Fibroblast of the aortic adventitia (primary cell): ENCODE data around the gene EPX. TPM values are rescaled to one million over a fixed set of nuclear protein-coding genes. Genes with fewer than 3 reads are reported as not detected.

Experiments used
- DNase-seq: peaks from one replicate; pipeline ENCODE4 v3.0.0-alpha.2; 2010; ENCODE audit warnings: low read depth
- H3K4me3 ChIP-seq: 2 replicates; pipeline ENCODE4 v1.5.1; 2011; ENCODE audit warnings: low read depth, mild to moderate bottlenecking, control low read depth, low read length, moderate library complexity
- CTCF ChIP-seq: IDR thresholded peaks from 2 replicates; pipeline ENCODE4 v1.5.1; 2011; ENCODE audit warnings: mild to moderate bottlenecking, low read length, control low read depth, inconsistent platforms; ENCODE audit not compliant: insufficient read depth
- total RNA-seq: library from RNA; depleted of rRNA; stranded (reverse); fragments of >200 nt; gene quantifications from 2 replicates; pipeline ENCODE4 v1.2.3, GENCODE V29; 2012; ENCODE audit warnings: low replicate concordance

Gene EPX
- total RNA-seq, 1 donor = not detected

GRCh38 chr17:58219789-58220183 is 27.3 kb downstream of the EPX start:
- DNase-seq = no peak
- TF ChIP-seq CTCF = no peak
- no peak overlapping the region for H3K4me3 ChIP-seq

- no peak for TF ChIP-seq CTCF
- H3K4me3 ChIP-seq = no peak overlapping the region
- DNase-seq = peak; percentile 53
These were observed 31.8 kb downstream of the EPX start for GRCh38 chr17:58224315-58224714.

GRCh38 chr17:58227733-58228132 is 35.2 kb downstream of the EPX start:
- no peak for TF ChIP-seq CTCF
- H3K4me3 ChIP-seq = no peak overlapping the region
- no peak for DNase-seq

- no peak for TF ChIP-seq CTCF
- no peak for DNase-seq
- no peak overlapping the region for H3K4me3 ChIP-seq
These were observed 36.2 kb downstream of the EPX start for GRCh38 chr17:58228679-58229078.

- no peak for TF ChIP-seq CTCF
- H3K4me3 ChIP-seq = no peak overlapping the region
These were observed 36.9 kb downstream of the EPX start for GRCh38 chr17:58229384-58229783.

GRCh38 chr17:58229881-58230280 is 37.4 kb downstream of the EPX start:
- no peak overlapping the region for H3K4me3 ChIP-seq
- no peak for TF ChIP-seq CTCF
- DNase-seq = no peak

More at GRCh38 chr17:58229384-58229783, 36.9 kb downstream of the EPX start:
- DNase-seq = no peak

GRCh38 chr17:58231641-58232040 is 39.1 kb downstream of the EPX start:
- peak; percentile 40 for DNase-seq
- no peak for TF ChIP-seq CTCF
- H3K4me3 ChIP-seq = no peak overlapping the region
